ENCODE measurements around the gene LTBP3. TPM values are rescaled to one million over a fixed set of nuclear protein-coding genes. Genes with fewer than 3 reads are reported as not detected.

LTBP3 gene
- total and polyA plus RNA-seq, 7 donors = 12.7 to 82.3 (median 27.9) TPM

GRCh38 chr11:65583589-65583988 lies 25.4 kb upstream of the LTBP3 start:
- intact Hi-C loops (cut with DNase I) = no loop called here
- no peak for ATAC-seq

GRCh38 chr11:65581928-65582327 lies 23.8 kb upstream of the LTBP3 start:
- 87 to 95% (median 89%) methylated on average over 3 of the region's 3 CpGs for WGBS, 3 donors
- Histone ChIP-seq H3K9me3 (no peaks in the 10 kb centered on the region), H3K4me1 (peaks cover 66% of the 10 kb centered on the region), H3K27me3 (ENCODE audit: insufficient read depth in 3 of 3, low read length in 2 of 3) (no peaks in the 10 kb centered on the region), H3K36me3 (ENCODE audit: insufficient read depth in 1 of 2, low read depth in 1 of 2) (peaks cover 6 to 82% of the 10 kb centered on the region in 2 donors), H3K4me3 (no peak overlapping the region), H3K27ac (peak overlapping the region; percentile 76)
- no peak for TF ChIP-seq CTCF (IDR thresholded peaks at IDR 0.05)
- DNase-seq = no peak
- intact Hi-C loops (cut with DNase I) = no loop called here
- ATAC-seq = no peak

More at GRCh38 chr11:65583589-65583988, 25.4 kb upstream of the LTBP3 start:
- no peak for DNase-seq
- no peak for TF ChIP-seq CTCF (IDR thresholded peaks at IDR 0.05)
- Histone ChIP-seq H3K36me3 (ENCODE audit: insufficient read depth in 1 of 2, low read depth in 1 of 2) (peaks cover 6 to 82% of the 10 kb centered on the region in 2 donors), H3K27me3 (ENCODE audit: insufficient read depth in 3 of 3, low read length in 2 of 3) (no peaks in the 10 kb centered on the region), H3K4me1 (peaks cover 71% of the 10 kb centered on the region), H3K27ac (peak overlapping the region; percentile 58), H3K4me3 (no peak overlapping the region), H3K9me3 (no peaks in the 10 kb centered on the region)
- 74 to 92% (median 88%) methylated on average over 4 to 10 of the region's 10 CpGs for WGBS, 3 donors

DNA sequence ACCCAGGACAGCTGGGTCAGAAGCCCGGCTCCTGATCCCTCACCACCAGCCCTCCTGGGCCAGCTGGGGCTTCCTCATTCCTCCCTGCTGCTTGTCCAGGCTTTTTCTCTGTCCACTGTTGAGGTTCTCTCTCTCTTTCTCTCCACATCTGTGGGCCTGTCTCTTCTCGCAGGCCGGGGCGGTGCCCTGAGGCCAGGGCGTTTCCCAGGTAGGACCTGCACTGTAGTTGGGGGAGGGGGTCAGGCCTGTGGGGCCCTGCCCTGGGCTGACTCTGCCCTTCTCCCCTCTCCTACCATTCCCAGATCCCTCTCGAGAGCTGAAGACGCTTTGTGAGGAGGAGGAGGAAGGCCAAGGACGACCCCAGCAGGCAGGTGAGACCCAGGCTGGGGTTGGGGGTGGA lies 22.6 kb upstream of the LTBP3 start:
- 92 to 100% (median 94%) methylated on average over 6 to 8 of the region's 8 CpGs for WGBS, 3 donors
- intact Hi-C loops (cut with DNase I) = no loop called here
- no peak for TF ChIP-seq CTCF (IDR thresholded peaks at IDR 0.05)
- Histone ChIP-seq H3K9me3 (no peaks in the 10 kb centered on the region), H3K4me3 (no peak overlapping the region), H3K27ac (peak overlapping the region; percentile 76), H3K4me1 (peaks cover 54% of the 10 kb centered on the region), H3K36me3 (ENCODE audit: insufficient read depth in 1 of 2, low read depth in 1 of 2) (peaks cover 6 to 73% of the 10 kb centered on the region in 2 donors), H3K27me3 (ENCODE audit: insufficient read depth in 3 of 3, low read length in 2 of 3) (no peaks in the 10 kb centered on the region)
- ATAC-seq (no peak), DNase-seq (no peak)

DNA sequence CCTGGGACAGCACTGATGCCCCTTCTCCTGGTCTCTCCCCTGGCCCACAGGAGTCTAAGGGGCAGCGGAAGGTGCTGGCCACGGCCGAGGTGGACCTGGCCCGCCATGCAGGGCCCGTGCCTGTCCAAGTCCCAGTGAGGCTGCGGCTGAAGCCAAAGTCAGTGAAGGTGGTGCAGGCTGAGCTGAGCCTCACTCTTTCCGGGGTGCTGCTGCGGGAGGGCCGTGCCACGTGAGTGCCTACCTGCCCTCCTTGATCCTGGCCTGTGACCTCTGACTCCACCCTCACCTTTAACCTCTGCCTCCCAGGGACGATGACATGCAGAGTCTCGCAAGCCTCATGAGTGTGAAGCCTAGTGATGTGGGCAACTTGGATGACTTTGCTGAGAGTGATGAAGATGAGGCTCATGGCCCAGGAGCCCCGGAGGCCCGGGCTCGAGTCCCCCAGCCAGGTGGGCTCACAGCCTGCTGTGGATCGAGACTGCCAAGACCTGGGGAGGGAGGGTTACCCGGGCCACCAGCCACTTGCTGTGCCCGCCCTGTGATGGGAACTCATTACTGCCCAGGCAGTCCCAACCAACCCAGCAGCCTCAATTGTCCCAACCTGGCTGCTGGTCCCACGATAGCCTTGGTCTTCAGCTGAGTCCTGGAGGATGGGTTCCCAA lies 22.0 kb upstream of the LTBP3 start:
- H3K36me3 ChIP-seq (ENCODE audit: insufficient read depth in 1 of 2, low read depth in 1 of 2) = peaks cover 6 to 68% of the 10 kb centered on the region in 2 donors
- peak overlapping the region; percentile 76 for H3K27ac ChIP-seq
- no peaks in the 10 kb centered on the region for H3K9me3 ChIP-seq
- intact Hi-C loops (cut with DNase I) = no loop called here
- H3K4me3 ChIP-seq = no peak overlapping the region
- no peak for TF ChIP-seq CTCF (IDR thresholded peaks at IDR 0.05)
- ATAC-seq (no peak), DNase-seq (no peak)
- no peaks in the 10 kb centered on the region for H3K27me3 ChIP-seq (ENCODE audit: insufficient read depth in 3 of 3, low read length in 2 of 3)
- H3K4me1 ChIP-seq = peaks cover 54% of the 10 kb centered on the region
- WGBS, 3 donors = 79 to 91% (median 87%) methylated on average over 19 of the region's 19 CpGs

- no peak for ATAC-seq
- intact Hi-C loops (cut with DNase I) = no loop called here
- TF ChIP-seq CTCF (IDR thresholded peaks at IDR 0.05) = no peak
- DNase-seq = no peak
- H3K4me1 ChIP-seq = peaks cover 57% of the 10 kb centered on the region
- no peaks in the 10 kb centered on the region for H3K27me3 ChIP-seq (ENCODE audit: insufficient read depth in 3 of 3, low read length in 2 of 3)
- peaks cover 6 to 60% of the 10 kb centered on the region in 2 donors for H3K36me3 ChIP-seq (ENCODE audit: insufficient read depth in 1 of 2, low read depth in 1 of 2)
- 77 to 97% (median 84%) methylated on average over 4 of the region's 4 CpGs for WGBS, 3 donors
- H3K27ac ChIP-seq = no peak overlapping the region
- no peaks in the 10 kb centered on the region for H3K9me3 ChIP-seq
- H3K4me3 ChIP-seq = no peak overlapping the region
These were observed 21.1 kb upstream of the LTBP3 start for GRCh38 chr11:65579291-65579690.
